ENCODE measurements around the gene ACAN.
"Not testable (repeated sequence)": the region's sequence is repeated elsewhere in the genome, so short reads cannot be mapped to it uniquely, and the experiment has no call there.

ACAN gene

GRCh38 chr15:88904624-88905327, 101.5 kb downstream of the ACAN start:
- peak; percentile 95 for DNase-seq

DNA sequence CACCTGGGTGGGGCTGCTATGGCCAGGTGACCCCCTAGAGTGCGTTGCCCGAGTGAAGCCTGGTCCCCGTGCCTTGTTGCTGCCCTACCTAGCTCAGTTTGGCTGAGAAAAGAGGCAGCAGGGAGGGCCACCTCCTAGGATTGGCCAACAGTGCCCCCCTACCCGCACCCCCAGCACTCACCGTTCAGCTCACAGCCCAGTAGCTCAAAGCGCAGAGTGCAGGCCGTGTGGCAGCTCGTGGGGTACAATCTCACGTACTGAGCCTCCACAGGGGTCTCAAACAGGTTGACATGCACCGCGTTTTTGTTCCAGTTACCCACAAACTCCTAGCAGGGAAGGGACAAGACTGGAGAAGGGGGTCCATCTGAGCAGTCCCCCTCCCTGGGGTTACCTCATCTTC, 102.3 kb downstream of the ACAN start:
- DNase-seq, result no peak

DNA sequence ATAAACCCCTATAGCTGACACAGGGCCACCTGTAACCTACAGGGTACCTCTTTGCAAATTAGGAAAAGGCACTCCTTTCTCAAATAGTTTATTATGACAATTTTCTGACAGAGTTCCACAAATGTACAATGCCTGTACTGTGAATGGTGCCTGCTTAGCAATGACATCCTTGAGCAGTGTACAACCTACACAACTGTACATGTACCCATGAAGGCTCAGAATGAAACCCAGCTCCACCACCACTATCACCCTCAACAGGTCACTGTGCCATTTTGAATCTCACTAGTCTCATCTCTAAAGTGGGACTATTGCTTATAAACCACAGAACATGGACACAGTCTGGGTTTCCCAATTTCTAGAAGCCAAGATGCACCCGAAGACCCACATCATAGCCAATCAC, 102.9 kb downstream of the ACAN start:
- DNase-seq, result no peak

DNA sequence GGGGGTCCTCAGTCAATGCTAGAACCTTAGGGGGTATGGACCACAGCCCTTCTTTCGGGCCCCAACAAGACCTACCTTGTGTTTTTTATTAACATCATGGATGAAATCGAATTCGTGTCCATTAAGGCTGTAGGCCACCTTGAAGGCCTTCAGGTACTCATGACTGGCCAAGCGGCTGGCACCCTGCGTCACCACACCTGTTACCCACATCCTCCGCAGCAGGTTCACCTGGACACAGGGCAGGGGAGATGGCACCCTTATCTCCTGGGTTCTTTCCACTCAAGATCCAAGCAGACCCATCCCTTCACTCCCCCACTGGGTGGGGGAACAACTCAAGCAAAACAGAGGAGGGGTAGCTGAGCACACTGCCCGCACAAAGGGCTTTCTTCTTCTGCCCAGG, 103.3 kb downstream of the ACAN start:
- no peak for DNase-seq

- no peak for DNase-seq
These were observed 103.9 kb downstream of the ACAN start for GRCh38 chr15:88907111-88907510.

DNA sequence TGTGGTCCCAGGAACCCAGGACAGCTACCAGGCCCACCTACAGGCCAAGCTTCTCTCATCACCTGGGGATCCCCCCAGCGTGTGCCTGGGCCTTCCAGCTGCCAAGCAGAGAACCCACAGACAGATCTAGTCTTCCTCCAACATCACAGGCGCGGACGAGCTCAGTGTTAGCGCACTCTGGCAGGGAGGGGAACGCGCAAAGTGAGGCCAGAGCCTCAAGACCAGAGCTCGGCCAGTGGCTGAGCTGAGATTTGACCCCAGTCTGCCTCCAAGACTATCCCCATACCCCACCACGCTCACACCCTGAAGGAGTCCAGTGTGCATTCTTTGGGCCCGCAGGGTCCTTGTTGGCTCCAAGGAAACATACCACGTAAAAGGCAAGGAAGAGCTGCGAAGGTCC, 104.9 kb downstream of the ACAN start:
- DNase-seq, result no peak

DNA sequence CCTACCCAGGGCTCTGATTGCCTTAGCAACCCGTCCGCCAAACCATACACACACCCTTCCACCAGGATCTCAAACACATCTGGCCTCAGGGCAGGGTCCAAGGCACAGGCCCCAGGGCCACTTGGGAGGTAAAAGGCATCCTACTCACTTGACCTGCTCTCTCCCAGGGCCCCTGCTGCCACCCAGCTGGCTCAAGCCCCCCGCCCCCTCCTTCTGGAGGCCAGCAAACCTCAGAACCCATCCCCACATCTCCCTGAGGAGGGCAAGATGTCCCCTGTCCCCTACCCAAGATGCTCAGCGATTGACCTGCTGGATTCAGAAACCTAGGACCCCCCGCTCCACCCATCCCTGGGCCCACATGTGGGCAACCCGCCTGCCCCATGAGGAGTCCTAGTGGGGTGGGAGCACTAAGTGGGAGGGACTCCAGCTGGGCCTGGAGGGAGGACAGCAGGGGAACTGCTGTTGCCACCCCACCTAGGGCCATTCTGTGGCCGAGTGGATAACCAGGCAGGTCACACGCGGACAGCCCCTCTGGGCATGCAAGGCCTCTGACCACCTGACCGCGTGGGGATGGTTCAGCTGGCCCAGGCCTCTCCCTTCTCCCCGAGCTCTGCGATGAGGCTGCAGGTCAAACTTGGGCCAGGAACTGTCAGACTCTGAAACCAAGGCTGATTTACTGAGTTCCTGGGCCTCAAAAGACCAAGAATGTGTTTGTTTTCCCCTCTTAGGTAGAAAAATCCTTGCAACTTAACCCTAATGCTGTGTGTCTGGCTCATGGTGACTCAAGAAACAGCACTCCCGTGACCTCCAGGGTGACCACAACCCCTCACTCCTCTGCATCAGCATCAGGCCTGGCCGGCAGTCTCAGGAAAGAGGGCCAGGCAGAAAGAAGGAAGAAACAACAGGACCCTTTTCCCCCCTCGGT, 105.7 kb downstream of the ACAN start:
- DNase-seq, result no peak

DNA sequence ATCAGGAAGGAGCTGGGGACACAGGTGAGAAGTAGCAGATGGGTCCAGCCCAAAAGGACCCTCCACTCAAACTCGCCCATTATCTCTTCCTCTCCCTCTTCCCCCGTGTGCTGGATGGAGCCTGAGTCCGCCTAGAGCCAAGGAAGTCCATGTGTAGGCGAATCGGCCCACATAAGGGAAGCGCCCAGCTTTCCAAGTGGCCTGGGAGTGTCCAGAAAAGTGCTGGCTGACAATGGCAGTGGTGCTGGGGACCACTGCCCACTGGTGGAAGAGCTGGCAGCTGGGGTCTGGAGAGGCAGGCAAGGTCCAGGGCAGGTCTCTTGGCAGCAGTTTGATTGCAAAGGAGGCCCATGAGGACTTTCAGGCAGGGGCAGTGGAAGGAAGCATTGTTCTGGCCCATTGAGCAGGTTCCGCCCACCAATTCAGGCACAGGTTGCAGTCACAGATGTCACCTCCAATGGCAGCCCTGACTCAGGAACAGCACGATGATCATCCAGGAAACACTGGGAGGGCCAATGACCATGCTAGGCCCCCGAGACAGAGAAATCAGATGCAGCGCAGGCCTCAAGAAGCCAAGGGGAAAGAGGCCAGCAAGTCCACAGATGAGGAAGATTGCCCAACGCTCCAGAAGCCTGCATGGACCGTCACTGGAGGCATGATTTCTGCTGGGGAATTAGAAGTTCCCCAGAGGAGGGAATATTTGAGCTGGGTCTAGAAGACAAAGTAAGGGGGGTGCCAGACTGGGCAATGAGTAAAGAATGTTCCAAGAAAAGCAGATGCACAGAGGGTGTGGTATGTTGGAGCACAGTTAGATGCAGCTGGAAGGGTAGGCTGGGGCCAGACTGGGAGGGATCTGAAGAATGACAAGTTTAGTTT, 107.0 kb downstream of the ACAN start:
- no peak for DNase-seq

- DNase-seq, result no peak
These were observed 108.5 kb downstream of the ACAN start for GRCh38 chr15:88911766-88912118.

- DNase-seq, result no peak
These were observed 109.3 kb downstream of the ACAN start for GRCh38 chr15:88912500-88912921.

- DNase-seq, result peak; percentile 89
These were observed 110.0 kb downstream of the ACAN start, which contains the start of gene MFGE8 for GRCh38 chr15:88913017-88913849. Gene MFGE8, minus strand, starts transcription at chr15:88913379. Its CDS starts 60 bp downstream, at chr15:88913319.

- DNase-seq, result no peak
These were observed 110.6 kb downstream of the ACAN start for GRCh38 chr15:88913850-88914169.

DNA sequence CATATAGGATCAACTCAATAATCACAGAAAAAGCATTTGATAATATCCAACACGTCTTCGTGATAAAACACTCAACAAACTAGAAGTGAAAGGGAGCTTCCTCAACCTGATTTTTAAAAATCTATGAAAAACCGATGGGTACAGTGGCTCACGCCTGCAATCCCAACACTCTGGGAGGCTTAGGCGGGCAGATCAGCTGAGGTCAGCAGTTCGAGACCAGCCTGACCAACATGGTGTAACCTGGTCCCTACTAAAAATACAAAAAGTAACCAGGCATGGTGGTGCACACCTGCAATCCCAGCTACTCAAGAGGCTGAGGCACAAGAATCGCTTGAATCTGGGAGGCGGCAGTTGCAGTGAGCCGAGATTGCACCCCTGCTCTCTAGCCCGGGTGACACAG, 112.1 kb downstream of the ACAN start:
- no peak for DNase-seq

DNA sequence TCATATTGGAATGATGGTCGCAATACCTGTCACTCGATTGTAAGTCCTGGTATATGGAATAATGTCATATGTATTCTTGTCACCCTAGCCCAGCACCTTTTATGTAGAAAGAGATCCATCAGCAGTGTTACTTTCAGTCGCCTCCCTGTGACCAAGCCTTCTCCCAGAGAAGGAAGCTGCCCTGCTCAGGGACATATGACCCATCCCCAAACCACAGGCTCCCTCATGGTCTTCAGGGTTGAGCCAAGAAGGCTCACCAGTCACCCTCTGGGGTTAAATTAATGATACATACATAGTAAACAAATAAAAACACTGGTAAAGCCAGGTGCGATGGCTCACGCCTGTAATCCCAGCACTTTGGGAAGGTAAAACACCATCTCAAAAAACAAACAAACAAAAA, 114.5 kb downstream of the ACAN start:
- DNase-seq, result no peak

DNA sequence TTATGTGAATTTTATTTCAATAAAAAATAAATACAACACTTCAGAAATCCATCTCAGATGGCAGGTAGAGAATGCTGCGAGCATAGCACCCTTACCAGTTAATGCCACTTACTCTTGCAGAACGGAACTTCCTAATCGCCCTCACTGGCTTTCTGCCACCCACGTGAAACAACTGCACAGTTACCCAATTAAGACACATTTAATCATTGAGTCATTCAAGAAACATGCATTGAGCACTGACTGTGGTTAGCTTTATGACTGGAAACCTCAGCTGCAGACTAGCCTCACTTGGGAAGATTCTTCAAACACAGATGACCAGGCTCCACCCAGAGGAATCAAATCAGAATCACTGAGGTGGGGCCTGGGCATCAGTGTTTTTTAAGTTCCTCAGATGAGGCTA, 115.5 kb downstream of the ACAN start:
- no peak for DNase-seq

DNA sequence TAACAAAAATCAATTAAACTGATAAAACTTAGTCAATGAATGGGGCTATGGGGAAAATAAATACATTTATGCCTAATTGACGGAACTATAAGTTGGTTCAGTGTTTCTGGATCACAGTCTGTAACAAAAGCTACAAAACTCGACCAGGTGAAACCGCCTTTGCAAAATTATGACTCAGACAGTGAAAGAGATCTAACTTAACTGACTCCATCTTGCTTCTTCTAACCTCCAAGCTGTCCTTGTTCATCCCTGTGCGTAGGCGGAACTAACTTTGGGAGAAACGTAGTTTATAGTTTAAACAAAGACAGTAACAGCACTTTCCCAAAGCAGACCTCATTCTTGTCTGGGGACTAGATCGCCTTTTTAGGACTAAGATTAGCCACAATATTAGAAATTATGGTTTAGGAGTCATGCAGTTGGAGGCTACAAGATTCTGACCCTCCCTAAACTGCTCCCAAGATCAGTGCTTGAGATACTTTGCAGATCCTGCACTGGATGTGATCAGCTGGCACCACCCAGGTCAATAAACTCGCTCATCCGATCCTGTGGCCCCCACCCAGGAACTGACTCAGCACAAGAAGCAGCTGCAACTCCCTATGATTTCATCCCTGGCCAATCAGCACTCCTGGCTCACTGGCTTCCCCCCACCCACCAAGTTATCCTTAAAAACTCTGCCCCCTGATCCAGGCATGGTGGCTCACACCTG, 117.1 kb downstream of the ACAN start:
- no peak for DNase-seq

- DNase-seq, result not testable (repeated sequence)
These were observed 117.7 kb downstream of the ACAN start for GRCh38 chr15:88920892-88921435.
